ENCODE results near the gene SPDYE4.

GRCh38 chr17:8709006-8709405, 49.3 kb downstream of the SPDYE4 start:
- TF ChIP-seq GATA2 (CRISPR knock-in tag; IDR thresholded peaks at IDR 0.05): no peak
- no peak for TF ChIP-seq CTCF (IDR thresholded peaks at IDR 0.05)
- no peak for TF ChIP-seq RXRA (IDR thresholded peaks at IDR 0.05; ENCODE audit: borderline replicate concordance, low read depth)
- no peak for TF ChIP-seq POLR2AphosphoS5 (IDR thresholded peaks at IDR 0.05; ENCODE audit: low read depth, low read length)
- TF ChIP-seq EP300 (IDR thresholded peaks at IDR 0.05; ENCODE audit: borderline replicate concordance in 1 of 2, low read depth in 1 of 2, low read length in 1 of 2): no peak
- TF ChIP-seq JUND (IDR thresholded peaks at IDR 0.05): no peak
- TF ChIP-seq SIN3A (IDR thresholded peaks at IDR 0.05; ENCODE audit: borderline replicate concordance, low read depth, low read length): no peak
- no peak for TF ChIP-seq USF2 (IDR thresholded peaks at IDR 0.05; ENCODE audit: borderline replicate concordance, low read depth, low read length)
- TF ChIP-seq YY1 (IDR thresholded peaks at IDR 0.05; ENCODE audit: low read depth): no peak
- TF ChIP-seq, protein P1, sequence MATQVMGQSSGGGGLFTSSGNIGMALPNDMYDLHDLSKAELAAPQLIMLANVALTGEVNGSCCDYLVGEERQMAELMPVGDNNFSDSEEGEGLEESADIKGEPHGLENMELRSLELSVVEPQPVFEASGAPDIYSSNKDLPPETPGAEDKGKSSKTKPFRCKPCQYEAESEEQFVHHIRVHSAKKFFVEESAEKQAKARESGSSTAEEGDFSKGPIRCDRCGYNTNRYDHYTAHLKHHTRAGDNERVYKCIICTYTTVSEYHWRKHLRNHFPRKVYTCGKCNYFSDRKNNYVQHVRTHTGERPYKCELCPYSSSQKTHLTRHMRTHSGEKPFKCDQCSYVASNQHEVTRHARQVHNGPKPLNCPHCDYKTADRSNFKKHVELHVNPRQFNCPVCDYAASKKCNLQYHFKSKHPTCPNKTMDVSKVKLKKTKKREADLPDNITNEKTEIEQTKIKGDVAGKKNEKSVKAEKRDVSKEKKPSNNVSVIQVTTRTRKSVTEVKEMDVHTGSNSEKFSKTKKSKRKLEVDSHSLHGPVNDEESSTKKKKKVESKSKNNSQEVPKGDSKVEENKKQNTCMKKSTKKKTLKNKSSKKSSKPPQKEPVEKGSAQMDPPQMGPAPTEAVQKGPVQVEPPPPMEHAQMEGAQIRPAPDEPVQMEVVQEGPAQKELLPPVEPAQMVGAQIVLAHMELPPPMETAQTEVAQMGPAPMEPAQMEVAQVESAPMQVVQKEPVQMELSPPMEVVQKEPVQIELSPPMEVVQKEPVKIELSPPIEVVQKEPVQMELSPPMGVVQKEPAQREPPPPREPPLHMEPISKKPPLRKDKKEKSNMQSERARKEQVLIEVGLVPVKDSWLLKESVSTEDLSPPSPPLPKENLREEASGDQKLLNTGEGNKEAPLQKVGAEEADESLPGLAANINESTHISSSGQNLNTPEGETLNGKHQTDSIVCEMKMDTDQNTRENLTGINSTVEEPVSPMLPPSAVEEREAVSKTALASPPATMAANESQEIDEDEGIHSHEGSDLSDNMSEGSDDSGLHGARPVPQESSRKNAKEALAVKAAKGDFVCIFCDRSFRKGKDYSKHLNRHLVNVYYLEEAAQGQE (IDR thresholded peaks at IDR 0.05; ENCODE audit: low read depth, low read length): no peak
- TF ChIP-seq, protein P2, sequence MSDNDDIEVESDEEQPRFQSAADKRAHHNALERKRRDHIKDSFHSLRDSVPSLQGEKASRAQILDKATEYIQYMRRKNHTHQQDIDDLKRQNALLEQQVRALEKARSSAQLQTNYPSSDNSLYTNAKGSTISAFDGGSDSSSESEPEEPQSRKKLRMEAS (IDR thresholded peaks at IDR 0.05; ENCODE audit: low read depth): no peak
- no peak for TF ChIP-seq PBX3 (IDR thresholded peaks at IDR 0.05)
- TF ChIP-seq FOXJ3 (CRISPR knock-in tag; IDR thresholded peaks at IDR 0.05): no peak
- TF ChIP-seq RCOR1 (IDR thresholded peaks at IDR 0.05; ENCODE audit: low read length): no peak
